T47D (cell line): ENCODE results near the gene MSANTD1.

ENCODE experiments used
- DNase-seq, 2 experiments: peaks; one replicate each; pipeline versions ENCODE4 v3.0.0 to v3.0.0-alpha.2; 2011 to 2012; ENCODE audit warnings: low read depth in 1 of 2, low spot score in 1 of 2
- JUND ChIP-seq: IDR thresholded peaks from 2 replicates; pipeline ENCODE4 v1.6.1; 2012; ENCODE audit warnings: low read depth
- in situ Hi-C: cut with HindIII; loops from 2 replicates; pipeline ENCODE4 v1.10.0; 2016; ENCODE audit warnings: low sequenced_read_pairs, low pct_unique_long_range_greater_than_20kb

Gene MSANTD1

GRCh38 chr4:3269991-3270611 lies 21.1 kb downstream of the MSANTD1 start:
- DNase-seq, result no peak
- in situ Hi-C loops, result no loop called here
- no peak for TF ChIP-seq JUND

GRCh38 chr4:3271131-3271530 lies 22.2 kb downstream of the MSANTD1 start:
- TF ChIP-seq JUND, result no peak
- in situ Hi-C loops, result no loop called here
- no peak for DNase-seq

- in situ Hi-C loops, result no loop called here
- DNase-seq, result no peak
- no peak for TF ChIP-seq JUND
Observed at GRCh38 chr4:3276986-3277385, 28.0 kb downstream of the MSANTD1 start.

- in situ Hi-C loops, result no loop called here
- TF ChIP-seq JUND, result no peak
- DNase-seq, result no peak
Observed at GRCh38 chr4:3280466-3280865, 31.5 kb downstream of the MSANTD1 start.

- TF ChIP-seq JUND, result no peak
- DNase-seq, result no peak
- in situ Hi-C loops, result no loop called here
Observed at GRCh38 chr4:3283483-3283882, 34.5 kb downstream of the MSANTD1 start.

- TF ChIP-seq JUND, result no peak
- no peak for DNase-seq
- in situ Hi-C loops, result no loop called here
Observed at GRCh38 chr4:3283916-3284315, 35.0 kb downstream of the MSANTD1 start.

- no peak for TF ChIP-seq JUND
- no peak for DNase-seq
- in situ Hi-C loops, result no loop called here
Observed at GRCh38 chr4:3284734-3285557, 36.0 kb downstream of the MSANTD1 start.

- peak in 1 of 2 experiments; percentile 49 for DNase-seq
- in situ Hi-C loops, result no loop called here
- TF ChIP-seq JUND, result no peak
Observed at GRCh38 chr4:3285558-3286334, 36.8 kb downstream of the MSANTD1 start.

GRCh38 chr4:3286335-3287175 lies 37.6 kb downstream of the MSANTD1 start:
- in situ Hi-C loops, result no loop called here
- DNase-seq, result no peak
- TF ChIP-seq JUND, result no peak

- in situ Hi-C loops, result no loop called here
- TF ChIP-seq JUND, result no peak
- DNase-seq, result no peak
Observed at GRCh38 chr4:3287271-3287971, 38.5 kb downstream of the MSANTD1 start.

- TF ChIP-seq JUND, result no peak
- in situ Hi-C loops, result no loop called here
- DNase-seq, result no peak
Observed at GRCh38 chr4:3287972-3288570, 39.1 kb downstream of the MSANTD1 start.

- in situ Hi-C loops, result no loop called here
Observed at GRCh38 chr4:3288571-3289094, 39.7 kb downstream of the MSANTD1 start.

More at GRCh38 chr4:3288571-3289094, 39.7 kb downstream of the MSANTD1 start:
- TF ChIP-seq JUND, result no peak
- no peak for DNase-seq
